ENCODE data around the gene FLOT1. TPM values are rescaled to one million over a fixed set of nuclear protein-coding genes. Genes with fewer than 3 reads are reported as not detected.

FLOT1 gene
- total RNA-seq, 1 donor from 2014 or later = 46.6 TPM

GRCh38 chr6:30682143-30683117 is 60.1 kb downstream of the FLOT1 start:
- DNase-seq (ENCODE audit: low read depth, low spot score) = peak; percentile 83

- DNase-seq (ENCODE audit: low read depth, low spot score) = no peak
Observed at GRCh38 chr6:30681766-30682142, 60.7 kb downstream of the FLOT1 start.

GRCh38 chr6:30679765-30680535 is 62.5 kb downstream of the FLOT1 start:
- DNase-seq (ENCODE audit: low read depth, low spot score) = no peak

GRCh38 chr6:30678964-30679726 is 63.3 kb downstream of the FLOT1 start:
- DNase-seq (ENCODE audit: low read depth, low spot score) = no peak

Other genes with a start within 250 kb of the FLOT1 start
- gene GNL1, start 186.2 kb downstream of the FLOT1 start, total RNA-seq = 62.7 and 69.2 TPM in 2 replicates
- gene PRR3, start 185.4 kb downstream of the FLOT1 start, total RNA-seq = 4.0 and 4.5 TPM in 2 replicates
- gene ABCF1, start 171.2 kb downstream of the FLOT1 start, total RNA-seq = 53.0 and 67.9 TPM in 2 replicates
- 12.5 and 18.6 TPM in 2 replicates for gene PPP1R10, start 125.4 kb downstream of the FLOT1 start, total RNA-seq
- gene MRPS18B, start 124.8 kb downstream of the FLOT1 start, total RNA-seq = 48.8 and 57.7 TPM in 2 replicates
- 2.6 and 2.8 TPM in 2 replicates for gene ATAT1, start 115.8 kb downstream of the FLOT1 start, total RNA-seq
- 1.8 and 2.3 TPM in 2 replicates for gene C6orf136, start 95.6 kb downstream of the FLOT1 start, total RNA-seq
- 46.9 and 61.2 TPM in 2 replicates for gene DHX16, start 69.7 kb downstream of the FLOT1 start, total RNA-seq
- 57.4 and 58.3 TPM in 2 replicates for gene PPP1R18, start 56.0 kb downstream of the FLOT1 start, total RNA-seq
- 2.4 and 2.5 TPM in 2 replicates for gene NRM, start 51.7 kb downstream of the FLOT1 start, total RNA-seq
- 10.2 and 11.0 TPM in 2 replicates for gene MDC1, start 25.4 kb downstream of the FLOT1 start, total RNA-seq
- 537 and 757 TPM in 2 replicates for gene TUBB, start 22.3 kb downstream of the FLOT1 start, total RNA-seq
- 90.2 and 122 TPM in 2 replicates for gene IER3, start 1.9 kb upstream of the FLOT1 start, total RNA-seq
- 5.9 and 7.4 TPM in 2 replicates for gene DDR1, start 141.8 kb upstream of the FLOT1 start, total RNA-seq
- gene GTF2H4, start 165.5 kb upstream of the FLOT1 start, total RNA-seq = 12.5 and 19.5 TPM in 2 replicates
- 15.9 and 24.8 TPM in 2 replicates for gene VARS2, start 171.6 kb upstream of the FLOT1 start, total RNA-seq
- not detected in 2 replicates for gene SFTA2, start 189.5 kb upstream of the FLOT1 start, total RNA-seq
- not detected in 2 replicates for gene MUCL3, start 198.3 kb upstream of the FLOT1 start, total RNA-seq
- gene MUC21, start 241.0 kb upstream of the FLOT1 start, total RNA-seq = not detected in 2 replicates